Activated CD8-positive, alpha-beta T cell treated with anti-CD3 and anti-CD28 coated beads for 36 hours (primary cell): Measurements from ENCODE around the gene LUZP1. TPM values are rescaled to one million over a fixed set of nuclear protein-coding genes. Genes with fewer than 3 reads are reported as not detected.

Source experiments
- ATAC-seq: fragments of 200-7000 bp; cut with Tn5 transposase; one replicate; pipeline ENCODE4 v1.10.0; 2021; ENCODE audit warnings: mild to moderate bottlenecking, moderate library complexity
- CTCF ChIA-PET: fragments of 350-600 bp; sonication (Branson Sonifier 250); formaldehyde crosslinking; loops from one replicate; lab custom pipeline; 2021; ENCODE audit warnings: antibody characterized with exemption; lab: Charles Lee
- POLR2A ChIA-PET: fragments of 350-600 bp; sonication (Branson Sonifier 250); formaldehyde crosslinking; loops from one replicate; lab custom pipeline; 2021; ENCODE audit warnings: antibody characterized with exemption; lab: Charles Lee
- DNase-seq: peaks from one replicate; pipeline ENCODE4 v3.0.0-alpha.2; 2020
- H3K27ac Mint-ChIP-seq: one replicate; pipeline ENCODE4 v1.8.0; 2021; ENCODE audit warnings: mild to moderate bottlenecking, mixed read lengths
- H3K27me3 Mint-ChIP-seq: one replicate; pipeline ENCODE4 v1.8.0; 2021; ENCODE audit warnings: mixed read lengths
- H3K36me3 Mint-ChIP-seq: one replicate; pipeline ENCODE4 v1.8.0; 2021; ENCODE audit warnings: low read depth, mixed read lengths
- H3K4me1 Mint-ChIP-seq: one replicate; pipeline ENCODE4 v1.8.0; 2021; ENCODE audit warnings: low read depth, mixed read lengths
- H3K4me3 Mint-ChIP-seq: one replicate; pipeline ENCODE4 v1.8.0; 2021; ENCODE audit warnings: mild to moderate bottlenecking, moderate library complexity, mixed read lengths
- H3K9me3 Mint-ChIP-seq: one replicate; pipeline ENCODE4 v1.8.0; 2021; ENCODE audit warnings: mixed read lengths
- intact Hi-C: fragments of 100-400 bp; cut with micrococcal nuclease; formaldehyde crosslinking; loops from one replicate; pipeline ENCODE4 v1.10.0; 2022
- total RNA-seq, 2 experiments: library from RNA; stranded (reverse); gene quantifications; one replicate each; pipeline ENCODE4 v1.2.3, GENCODE V29; 2021
- TF ChIP-seq, protein P1 (sequence below): fragments of 200-600 bp; IDR thresholded peaks from one replicate; pipeline ENCODE4 v1.8.0; 2022; ENCODE audit warnings: antibody characterized with exemption, mild to moderate bottlenecking

LUZP1 gene
- total RNA-seq, 2 experiments from 2014 or later, result 14.9 to 16.0 TPM

DNA sequence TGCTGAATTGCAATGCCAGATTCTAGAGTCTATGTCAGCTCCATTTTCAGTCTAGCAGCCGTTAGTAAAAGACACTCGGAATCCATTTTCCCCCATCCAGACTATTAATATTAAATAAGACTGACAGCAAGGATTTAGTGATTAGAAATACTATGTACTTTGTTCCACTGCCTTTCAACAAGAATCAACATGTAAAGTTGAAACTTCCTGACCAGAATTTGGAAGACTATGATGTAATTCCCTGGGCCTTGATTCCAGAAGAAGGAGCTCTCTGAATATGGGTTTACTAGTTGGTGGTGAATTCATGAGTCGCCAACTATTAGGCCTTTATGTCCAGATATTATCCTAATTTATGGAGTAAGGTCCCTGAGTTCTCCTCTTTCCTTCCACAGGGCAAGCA is 124.6 kb downstream of the LUZP1 start:
- Mint-ChIP-seq H3K9me3 (no peaks in the 10 kb centered on the region), H3K4me1 (peaks cover 40% of the 10 kb centered on the region), H3K36me3 (peaks cover 16% of the 10 kb centered on the region), H3K27me3 (no peaks in the 10 kb centered on the region), H3K27ac (no peak overlapping the region), H3K4me3 (no peak overlapping the region)
- ATAC-seq, result no peak
- CTCF ChIA-PET, result interaction anchor here (0.9 to 1.4 kb wide), 2 partner anchors 55 to 141 kb away, joined by 3 to 6 read pairs; no protein-coding TSS in a partner anchor
- TF ChIP-seq, protein P1, sequence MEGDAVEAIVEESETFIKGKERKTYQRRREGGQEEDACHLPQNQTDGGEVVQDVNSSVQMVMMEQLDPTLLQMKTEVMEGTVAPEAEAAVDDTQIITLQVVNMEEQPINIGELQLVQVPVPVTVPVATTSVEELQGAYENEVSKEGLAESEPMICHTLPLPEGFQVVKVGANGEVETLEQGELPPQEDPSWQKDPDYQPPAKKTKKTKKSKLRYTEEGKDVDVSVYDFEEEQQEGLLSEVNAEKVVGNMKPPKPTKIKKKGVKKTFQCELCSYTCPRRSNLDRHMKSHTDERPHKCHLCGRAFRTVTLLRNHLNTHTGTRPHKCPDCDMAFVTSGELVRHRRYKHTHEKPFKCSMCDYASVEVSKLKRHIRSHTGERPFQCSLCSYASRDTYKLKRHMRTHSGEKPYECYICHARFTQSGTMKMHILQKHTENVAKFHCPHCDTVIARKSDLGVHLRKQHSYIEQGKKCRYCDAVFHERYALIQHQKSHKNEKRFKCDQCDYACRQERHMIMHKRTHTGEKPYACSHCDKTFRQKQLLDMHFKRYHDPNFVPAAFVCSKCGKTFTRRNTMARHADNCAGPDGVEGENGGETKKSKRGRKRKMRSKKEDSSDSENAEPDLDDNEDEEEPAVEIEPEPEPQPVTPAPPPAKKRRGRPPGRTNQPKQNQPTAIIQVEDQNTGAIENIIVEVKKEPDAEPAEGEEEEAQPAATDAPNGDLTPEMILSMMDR, result no peak
- POLR2A ChIA-PET, result no interaction called here
- intact Hi-C loops, result no loop called here
- no peak for DNase-seq

DNA sequence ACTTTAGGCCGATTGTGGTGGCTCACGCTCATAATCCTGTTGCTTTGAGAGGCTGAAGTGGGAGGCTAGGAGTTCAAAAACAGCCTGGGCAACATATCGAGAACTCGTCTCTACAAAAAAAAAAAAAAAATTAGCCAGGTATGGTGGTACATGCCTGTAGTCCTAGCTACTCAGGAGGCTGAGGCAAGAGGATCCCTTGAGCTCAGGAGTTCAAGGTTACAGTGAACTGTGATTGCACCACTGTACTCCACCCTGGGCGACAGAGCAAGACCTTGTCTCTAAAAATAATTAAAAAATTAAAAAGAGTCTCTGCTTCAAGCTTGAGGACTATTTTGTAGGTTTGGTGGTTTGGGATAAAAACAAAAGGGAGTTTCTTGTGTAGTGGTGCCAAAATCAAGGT is 128.1 kb downstream of the LUZP1 start:
- peaks cover 17% of the 10 kb centered on the region for H3K36me3 Mint-ChIP-seq
- ChIA-PET CTCF (interaction anchor here (1.0 to 1.6 kb wide), 2 partner anchors 10 to 144 kb away, joined by 3 to 5 read pairs; no protein-coding TSS in a partner anchor), POLR2A (no interaction called here)
- H3K27me3 Mint-ChIP-seq, result no peaks in the 10 kb centered on the region
- ATAC-seq, result no peak
- TF ChIP-seq, protein P1, result no peak
- intact Hi-C loops, result no loop called here
- no peak for DNase-seq
- H3K9me3 Mint-ChIP-seq, result no peaks in the 10 kb centered on the region
- peaks cover 43% of the 10 kb centered on the region for H3K4me1 Mint-ChIP-seq
- H3K27ac Mint-ChIP-seq, result no peak overlapping the region
- no peak overlapping the region for H3K4me3 Mint-ChIP-seq

DNA sequence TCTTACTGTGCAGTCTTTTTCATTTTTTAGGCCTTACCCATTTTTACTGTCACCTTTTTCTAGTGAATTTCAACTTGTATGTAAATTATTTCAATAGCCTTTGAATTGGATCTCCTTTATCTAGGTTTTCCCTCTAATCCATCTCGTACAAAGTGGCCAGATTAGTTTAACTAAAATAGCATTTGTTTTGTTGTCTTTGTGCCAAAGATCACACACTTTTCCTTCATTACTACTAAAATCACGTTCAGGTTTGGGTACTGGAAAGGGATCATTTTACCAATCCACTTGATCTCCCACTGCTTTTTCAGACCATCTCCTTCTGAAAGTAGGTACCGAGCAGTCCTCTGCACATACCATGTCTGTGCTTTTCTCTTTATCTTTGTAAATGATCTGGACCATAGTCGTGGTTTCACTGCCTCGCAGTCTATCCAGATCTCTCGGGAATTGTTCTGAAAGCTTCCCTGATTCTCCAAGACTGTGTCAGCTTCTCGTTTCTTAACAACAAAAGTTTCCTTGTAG is 129.3 kb downstream of the LUZP1 start:
- Mint-ChIP-seq H3K4me1 (peaks cover 40% of the 10 kb centered on the region), H3K36me3 (peaks cover 13% of the 10 kb centered on the region), H3K27me3 (no peaks in the 10 kb centered on the region), H3K27ac (peak overlapping the region; percentile 6), H3K9me3 (no peaks in the 10 kb centered on the region), H3K4me3 (no peak overlapping the region)
- POLR2A ChIA-PET, result interaction anchor here (0.6 kb wide), 1 partner anchor 1257 kb away, joined by 3 read pairs; no protein-coding TSS in a partner anchor
- no peak for ATAC-seq
- CTCF ChIA-PET, result interaction anchor here (1.6 kb wide), 1 partner anchor 145 kb away, joined by 5 read pairs; no protein-coding TSS in a partner anchor
- intact Hi-C loops, result no loop called here
- DNase-seq, result no peak
- TF ChIP-seq, protein P1, result no peak

DNA sequence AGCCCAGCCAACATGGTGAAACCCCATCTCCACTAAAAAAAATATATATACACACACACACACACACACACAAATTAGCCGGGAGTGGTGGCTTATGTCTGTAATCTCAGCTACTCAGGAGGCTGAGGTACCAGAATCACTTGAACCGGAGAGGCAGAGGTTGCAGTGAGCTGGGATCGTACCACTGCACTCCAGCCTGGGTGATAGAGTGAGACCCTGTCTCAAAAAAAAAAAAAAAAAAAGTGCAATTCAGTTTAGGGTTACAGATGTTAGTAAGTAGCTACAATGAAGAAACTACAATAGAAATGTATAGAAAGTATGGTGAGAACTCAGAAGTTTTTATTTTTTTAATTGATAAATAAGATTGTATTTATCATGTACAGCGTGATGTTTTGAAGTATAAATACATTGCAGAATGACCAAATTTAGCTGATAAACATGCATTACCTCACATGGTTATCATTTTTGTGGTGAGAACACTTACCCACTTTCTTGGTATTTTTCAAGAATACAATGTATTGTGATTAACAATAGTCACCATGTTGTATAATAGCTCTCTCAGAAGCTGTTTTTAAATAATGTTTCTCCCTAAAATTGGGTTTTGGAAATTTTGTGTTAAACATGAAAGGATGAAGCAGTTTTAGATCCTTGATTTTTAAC is 131.4 kb downstream of the LUZP1 start:
- POLR2A ChIA-PET, result no interaction called here
- no peaks in the 10 kb centered on the region for H3K27me3 Mint-ChIP-seq
- peaks cover 45% of the 10 kb centered on the region for H3K4me1 Mint-ChIP-seq
- H3K9me3 Mint-ChIP-seq, result no peaks in the 10 kb centered on the region
- ATAC-seq (no peak), DNase-seq (no peak)
- intact Hi-C loops, result no loop called here
- peaks cover 14% of the 10 kb centered on the region for H3K36me3 Mint-ChIP-seq
- CTCF ChIA-PET, result interaction anchor here (0.9 to 2.2 kb wide), 5 partner anchors 13 to 147 kb away, joined by 3 to 10 read pairs (median 5); no protein-coding TSS in a partner anchor
- H3K27ac Mint-ChIP-seq, result no peak overlapping the region
- no peak overlapping the region for H3K4me3 Mint-ChIP-seq
- TF ChIP-seq, protein P1, result no peak

DNA sequence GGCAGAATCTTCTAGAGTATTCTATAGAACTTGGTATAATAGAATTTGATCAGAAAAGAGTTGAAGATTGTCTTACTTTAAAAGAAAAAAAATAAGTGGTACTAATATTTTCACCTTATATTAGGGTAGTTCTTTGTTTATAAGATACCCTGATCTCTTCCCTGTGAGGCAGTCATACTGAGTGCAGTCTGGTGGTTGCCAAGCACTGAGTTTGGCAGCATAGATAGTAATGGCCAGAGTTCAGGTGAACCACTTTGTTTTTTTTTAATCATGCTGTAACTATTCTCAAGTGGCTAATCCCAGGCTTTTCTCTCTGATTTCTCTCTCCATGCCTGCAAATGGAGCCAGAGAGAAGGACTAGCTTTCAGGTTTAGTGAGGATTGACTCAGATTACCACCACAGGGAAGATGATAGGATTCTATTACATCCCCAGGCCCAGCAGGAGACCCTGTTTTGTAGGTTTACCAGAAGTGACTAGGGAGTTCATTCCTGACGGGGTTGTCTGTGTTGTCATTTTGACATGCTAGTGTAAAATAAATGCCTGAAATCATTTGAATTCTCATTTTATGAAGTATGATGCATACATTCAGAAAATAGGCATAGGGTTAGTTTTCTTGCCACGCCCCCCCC is 132.7 kb downstream of the LUZP1 start:
- TF ChIP-seq, protein P1, result no peak
- no peaks in the 10 kb centered on the region for H3K27me3 Mint-ChIP-seq
- ChIA-PET CTCF (no interaction called here), POLR2A (no interaction called here)
- no peak for ATAC-seq
- no peaks in the 10 kb centered on the region for H3K9me3 Mint-ChIP-seq
- H3K27ac Mint-ChIP-seq, result no peak overlapping the region
- DNase-seq, result no peak
- intact Hi-C loops, result no loop called here
- H3K4me3 Mint-ChIP-seq, result no peak overlapping the region
- H3K36me3 Mint-ChIP-seq, result peaks cover 14% of the 10 kb centered on the region
- peaks cover 48% of the 10 kb centered on the region for H3K4me1 Mint-ChIP-seq
